ENCODE results near the gene ETS1. TPM values are rescaled to one million over a fixed set of nuclear protein-coding genes. Genes with fewer than 3 reads are reported as not detected.

Gene ETS1
- total RNA-seq, 3 donors from 2014 or later (not counting 1 experiment from before 2014, with no cell fraction given) = 532 to 684 (median 589) TPM

GRCh38 chr11:128579798-128580504 lies 7.4 kb downstream of the ETS1 start:
- no peak overlapping the region for H3K27ac ChIP-seq (ENCODE audit: low read length)
- TF ChIP-seq CTCF (IDR thresholded peaks at IDR 0.05) = no peak
- H3K27me3 Mint-ChIP-seq (ENCODE audit: low read depth in 2 of 2) = peaks cover 12 to 35% of the 10 kb centered on the region in 2 donors
- no peak overlapping the region for H3K4me3 Mint-ChIP-seq
- WGBS (ENCODE audit: insufficient coverage) = 74% methylated on average over 4 of the region's 4 CpGs
- DNase-seq (peak in 1 of 2 donors; percentile 33), ATAC-seq (peak; percentile 29 to 57 (median 39))
- H3K9me3 ChIP-seq (ENCODE audit: control insufficient read depth, insufficient read depth, low read length) = no peaks in the 10 kb centered on the region
- H3K4me1 Mint-ChIP-seq = peaks cover 6 to 15% of the 10 kb centered on the region in 2 donors
- peaks cover 3% of the 10 kb centered on the region for H3K36me3 Mint-ChIP-seq
- H3K36me3 ChIP-seq (ENCODE audit: control insufficient read depth, insufficient read depth, low read length) = no peaks in the 10 kb centered on the region
- no peaks in the 10 kb centered on the region for H3K27me3 ChIP-seq (ENCODE audit: control insufficient read depth, insufficient read depth, low read length)
- intact Hi-C loops (cut with micrococcal nuclease) = no loop called here
- no peak overlapping the region for H3K27ac Mint-ChIP-seq
- no peak overlapping the region for H3K4me3 ChIP-seq (ENCODE audit: low read length)
- no peaks in the 10 kb centered on the region for H3K9me3 Mint-ChIP-seq
- H3K4me1 ChIP-seq (ENCODE audit: control insufficient read depth, insufficient read depth, low read length) = peaks cover 3% of the 10 kb centered on the region

- 72% methylated on average over 8 of the region's 8 CpGs for WGBS (ENCODE audit: insufficient coverage)
- TF ChIP-seq CTCF (IDR thresholded peaks at IDR 0.05) = no peak
Measured at GRCh38 chr11:128576555-128576954, 10.8 kb downstream of the ETS1 start.

GRCh38 chr11:128575961-128576350 lies 11.4 kb downstream of the ETS1 start:
- Histone ChIP-seq H3K4me1 (ENCODE audit: control insufficient read depth, insufficient read depth, low read length) (peaks cover 3% of the 10 kb centered on the region), H3K4me3 (ENCODE audit: low read length) (no peak overlapping the region), H3K27ac (ENCODE audit: low read length) (no peak overlapping the region), H3K27me3 (ENCODE audit: control insufficient read depth, insufficient read depth, low read length) (no peaks in the 10 kb centered on the region), H3K36me3 (ENCODE audit: control insufficient read depth, insufficient read depth, low read length) (no peaks in the 10 kb centered on the region), H3K9me3 (ENCODE audit: control insufficient read depth, insufficient read depth, low read length) (peaks cover 4% of the 10 kb centered on the region)
- H3K9me3 Mint-ChIP-seq = no peaks in the 10 kb centered on the region
- H3K4me3 Mint-ChIP-seq = no peak overlapping the region
- H3K27me3 Mint-ChIP-seq (ENCODE audit: low read depth in 2 of 2) = peaks cover 11 to 20% of the 10 kb centered on the region in 2 donors
- ATAC-seq (no peak), DNase-seq (no peak)
- intact Hi-C loops (cut with micrococcal nuclease) = no loop called here
- H3K4me1 Mint-ChIP-seq = peaks cover 10 to 14% of the 10 kb centered on the region in 2 donors
- 58% methylated on average over 3 of the region's 4 CpGs for WGBS (ENCODE audit: insufficient coverage)
- peaks cover 18% of the 10 kb centered on the region for H3K36me3 Mint-ChIP-seq
- no peak overlapping the region for H3K27ac Mint-ChIP-seq
- no peak for TF ChIP-seq CTCF (IDR thresholded peaks at IDR 0.05)

More at GRCh38 chr11:128576555-128576954, 10.8 kb downstream of the ETS1 start:
- H3K27me3 Mint-ChIP-seq (ENCODE audit: low read depth in 2 of 2) = peaks cover 11 to 21% of the 10 kb centered on the region in 2 donors
- Histone ChIP-seq H3K27me3 (ENCODE audit: control insufficient read depth, insufficient read depth, low read length) (no peaks in the 10 kb centered on the region), H3K4me3 (ENCODE audit: low read length) (no peak overlapping the region), H3K36me3 (ENCODE audit: control insufficient read depth, insufficient read depth, low read length) (no peaks in the 10 kb centered on the region), H3K27ac (ENCODE audit: low read length) (no peak overlapping the region), H3K4me1 (ENCODE audit: control insufficient read depth, insufficient read depth, low read length) (peaks cover 3% of the 10 kb centered on the region), H3K9me3 (ENCODE audit: control insufficient read depth, insufficient read depth, low read length) (peaks cover 4% of the 10 kb centered on the region)
- no peak overlapping the region for H3K4me3 Mint-ChIP-seq
- peaks cover 18% of the 10 kb centered on the region for H3K36me3 Mint-ChIP-seq
- no peak overlapping the region for H3K27ac Mint-ChIP-seq
- intact Hi-C loops (cut with micrococcal nuclease) = no loop called here
- ATAC-seq (no peak), DNase-seq (no peak)
- H3K9me3 Mint-ChIP-seq = no peaks in the 10 kb centered on the region
- H3K4me1 Mint-ChIP-seq = peaks cover 10 to 14% of the 10 kb centered on the region in 2 donors
